Lower leg skin (tissue), 4 donors: ENCODE results near the gene ABI3. TPM values are rescaled to one million over a fixed set of nuclear protein-coding genes. Genes with fewer than 3 reads are reported as not detected.
"Not testable (repeated sequence)": the region's sequence is repeated elsewhere in the genome, so short reads cannot be mapped to it uniquely, and the experiment has no call there.

ENCODE experiments used
- DNase-seq, 2 donors: peaks; one replicate each; pipeline ENCODE4 v3.0.0-alpha.2; 2019; ENCODE audit warnings: low spot score in 2 of 2
- H3K4me3 ChIP-seq: fragments of 200-600 bp; sonication (generic); 2 replicates; pipeline ENCODE4 v1.5.1; 2017; ENCODE audit warnings: mild to moderate bottlenecking, low read depth; ENCODE audit not compliant: poor library complexity, severe bottlenecking
- CTCF ChIP-seq, 3 donors: fragments of 450-650 bp; IDR thresholded peaks; one replicate each; pipeline ENCODE4 v1.5.1; 2016; ENCODE audit warnings: antibody characterized with exemption in 3 of 3, mild to moderate bottlenecking in 3 of 3, moderate library complexity in 2 of 3
- POLR2A ChIP-seq, 2 donors: fragments of 450-650 bp; IDR thresholded peaks; one replicate each; pipeline ENCODE4 v1.6.1; 2016 to 2017; ENCODE audit warnings: antibody characterized with exemption in 2 of 2, mild to moderate bottlenecking in 1 of 2, moderate library complexity in 1 of 2
- WGBS, 2 donors: methylation state at CpG; one replicate each; pipeline ENCODE4 v1.1.5; 2018; 5-methylcytosine and 5-hydroxymethylcytosine counted together
- intact Hi-C: fragments of 100-400 bp; cut with DNase I; formaldehyde crosslinking; loops from one replicate; pipeline ENCODE4 v1.15.0; 2023; ENCODE audit warnings: low total_unique reads
- total RNA-seq, 4 donors: library from RNA; depleted of rRNA; stranded (reverse); fragments of >200 nt; gene quantifications; one replicate each; pipeline ENCODE4 v1.1.0, GENCODE V29; 2016

The ABI3 gene
- total RNA-seq, result 1 to 10 TPM; 1.6 to 5.4 (median 4.7) TPM

GRCh38 chr17:49210158-49211029 lies at the start of gene ABI3, which contains the start of gene GNGT2:
TSS of gene ABI3 (plus strand) at chr17:49210707. CDS start at chr17:49210725, 18 bp downstream.
TSS of gene GNGT2 (minus strand) at chr17:49210574. CDS start at chr17:49207422, 3,152 bp downstream.
- H3K4me3 ChIP-seq, result no peak within 1 kb of the TSS
- DNase-seq, result no peak
- intact Hi-C loops, result no loop called here
- TF ChIP-seq POLR2A (IDR thresholded peaks at IDR 0.05), result no peak
- 36 to 39% methylated on average over 21 to 22 of the region's 22 CpGs for WGBS, 2 donors

- no peak for DNase-seq
- WGBS, 2 donors, result 61 to 70% methylated on average over 4 of the region's 4 CpGs
- intact Hi-C loops, result no loop called here
- TF ChIP-seq CTCF (IDR thresholded peaks at IDR 0.05), result no peak
- no peak for TF ChIP-seq POLR2A (IDR thresholded peaks at IDR 0.05)
- no peak overlapping the region for H3K4me3 ChIP-seq
Measured at GRCh38 chr17:49162866-49163265, 47.6 kb upstream of the ABI3 start.

GRCh38 chr17:49165143-49165542 lies 45.4 kb upstream of the ABI3 start:
- 84 to 98% methylated on average over 2 of the region's 2 CpGs for WGBS, 2 donors
- TF ChIP-seq POLR2A (IDR thresholded peaks at IDR 0.05) (no peak), CTCF (IDR thresholded peaks at IDR 0.05) (no peak)
- intact Hi-C loops, result no loop called here
- DNase-seq, result no peak
- H3K4me3 ChIP-seq, result no peak overlapping the region

- TF ChIP-seq CTCF (IDR thresholded peaks at IDR 0.05) (no peak), POLR2A (IDR thresholded peaks at IDR 0.05) (no peak)
- intact Hi-C loops, result no loop called here
- no peak overlapping the region for H3K4me3 ChIP-seq
- no peak for DNase-seq
- 60 to 72% methylated on average over 9 of the region's 9 CpGs for WGBS, 2 donors
Measured at GRCh38 chr17:49168706-49169105, 41.8 kb upstream of the ABI3 start.

DNA sequence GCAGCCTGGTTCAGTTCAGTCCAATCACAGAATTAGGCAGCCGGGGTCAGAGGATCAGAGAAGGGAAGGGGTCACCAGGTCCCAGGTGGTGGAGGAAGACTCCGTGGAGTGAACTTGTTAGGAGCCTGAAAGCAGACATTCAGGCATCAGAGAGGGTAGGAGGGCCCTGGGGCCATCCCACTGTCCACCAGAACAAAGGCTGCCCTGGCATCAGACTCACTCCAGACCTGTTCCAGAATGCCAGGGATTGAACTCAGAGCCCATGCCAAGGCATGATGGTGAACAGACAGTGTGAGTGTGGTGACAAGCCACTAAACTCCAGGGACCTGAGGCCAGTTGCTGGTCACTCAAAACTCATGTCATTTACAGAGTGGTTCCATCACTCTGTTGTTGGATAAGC lies 40.3 kb upstream of the ABI3 start:
- TF ChIP-seq CTCF (IDR thresholded peaks at IDR 0.05), result no peak
- no peak for TF ChIP-seq POLR2A (IDR thresholded peaks at IDR 0.05)
- DNase-seq, result no peak
- 79 to 94% methylated on average over 2 of the region's 2 CpGs for WGBS, 2 donors
- intact Hi-C loops, result no loop called here
- no peak overlapping the region for H3K4me3 ChIP-seq

DNA sequence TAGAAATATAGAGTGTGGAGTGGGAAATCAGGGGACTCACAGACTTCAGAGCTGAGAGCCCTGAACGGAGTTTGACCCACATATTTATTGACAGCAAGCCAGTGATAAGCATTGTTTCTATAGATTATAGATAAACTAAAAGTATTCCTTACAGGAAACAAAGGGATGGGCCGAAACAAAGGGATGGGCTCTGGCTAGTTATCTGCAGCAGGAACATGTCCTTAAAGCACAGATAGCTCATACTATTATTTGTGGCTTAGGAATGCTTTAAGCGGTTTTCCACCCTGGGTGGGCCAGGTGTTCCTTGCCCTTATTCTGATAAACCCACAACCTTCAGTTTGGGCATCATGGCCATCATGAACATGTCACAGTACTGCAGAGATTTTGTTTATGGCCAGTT lies 39.8 kb upstream of the ABI3 start:
- H3K4me3 ChIP-seq, DNase-seq, intact Hi-C loops: not testable (repeated sequence)
- WGBS, 2 donors, result 84 to 86% methylated on average over 3 of the region's 3 CpGs

DNA sequence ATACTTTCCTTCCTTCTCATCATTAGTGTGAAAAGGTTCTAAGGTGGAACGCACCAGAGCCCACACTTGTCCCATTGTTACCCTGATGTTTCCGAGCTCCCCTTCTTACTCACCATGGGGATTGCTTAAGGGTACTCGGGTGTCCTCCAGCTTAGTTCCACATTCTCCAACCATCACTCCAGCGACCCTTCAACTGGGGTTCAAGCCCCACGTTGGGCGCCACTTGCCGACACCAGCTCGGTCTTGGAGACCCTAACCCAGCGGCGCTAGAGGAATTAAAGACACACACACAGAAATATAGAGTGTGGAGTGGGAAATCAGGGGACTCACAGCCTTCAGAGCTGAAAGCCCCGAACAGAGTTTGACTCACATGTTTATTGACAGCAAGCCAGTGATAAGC lies 34.5 kb upstream of the ABI3 start:
- H3K4me3 ChIP-seq, intact Hi-C loops, DNase-seq: not testable (repeated sequence)
- WGBS, 2 donors, result 92% methylated on average over 11 of the region's 11 CpGs
